ENCODE results near the gene ENTREP3. TPM values are rescaled to one million over a fixed set of nuclear protein-coding genes. Genes with fewer than 3 reads are reported as not detected.

ENTREP3 gene
- total and polyA plus RNA-seq, 8 donors: 6.7 to 14.4 (median 8.7) TPM

- DNase-seq (peak in 2 of 6 donors; percentile 22 to 42), FAIRE-seq (no peak), ATAC-seq (no peak)
- Histone ChIP-seq H3K36me3 (no peaks in the 10 kb centered on the region), H3K4me1 (peaks cover 0 to 6% (median 0%) of the 10 kb centered on the region in 3 donors), H3K4me3 (no peak overlapping the region), H3K27me3 (no peaks in the 10 kb centered on the region), H3K27ac (no peak overlapping the region), H3K9me3 (no peaks in the 10 kb centered on the region)
- whole genome bisulfite sequencing, 2 donors: 87 to 92% methylated on average over 7 of the region's 7 CpGs
- no peak for TF ChIP-seq CTCF (IDR thresholded peaks at IDR 0.05)
- intact Hi-C loops (cut with DNase I): no loop called here
These were observed 53.1 kb downstream of the ENTREP3 start for GRCh38 chr1:155202198-155202597.

DNA sequence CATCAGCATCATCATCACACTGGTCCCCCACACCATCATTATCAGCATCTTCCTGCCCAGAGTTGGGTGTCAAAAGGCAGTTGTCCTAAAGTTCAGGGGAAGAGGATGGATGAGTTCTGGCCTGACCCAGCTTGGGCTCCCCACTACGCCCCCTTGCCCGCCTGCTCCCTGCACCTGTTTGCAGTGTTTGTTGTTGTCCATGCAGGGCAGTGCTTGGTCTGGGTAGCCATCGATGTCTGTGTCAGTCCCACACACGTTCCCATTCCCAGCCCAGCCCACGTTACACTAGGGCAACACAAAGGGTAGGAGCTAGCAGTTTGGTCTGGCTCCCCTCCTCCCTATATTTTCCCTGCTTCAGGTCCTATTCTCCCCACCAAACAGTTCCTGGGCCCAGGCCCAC, 54.4 kb downstream of the ENTREP3 start:
- Histone ChIP-seq H3K4me1 (peaks cover 0 to 5% (median 0%) of the 10 kb centered on the region in 3 donors), H3K36me3 (no peaks in the 10 kb centered on the region), H3K9me3 (no peaks in the 10 kb centered on the region), H3K27me3 (no peaks in the 10 kb centered on the region), H3K4me3 (no peak overlapping the region), H3K27ac (no peak overlapping the region)
- ATAC-seq (no peak), FAIRE-seq (no peak), DNase-seq (peak in 2 of 6 donors; percentile 14 to 20)
- TF ChIP-seq CTCF (IDR thresholded peaks at IDR 0.05): no peak
- WGBS, 2 donors: 87 to 97% methylated on average over 5 of the region's 5 CpGs
- intact Hi-C loops (cut with DNase I): no loop called here

- intact Hi-C loops (cut with DNase I): no loop called here
- Histone ChIP-seq H3K9me3 (no peaks in the 10 kb centered on the region), H3K36me3 (no peaks in the 10 kb centered on the region), H3K4me3 (no peak overlapping the region), H3K27ac (no peak overlapping the region), H3K27me3 (no peaks in the 10 kb centered on the region), H3K4me1 (peaks cover 0 to 5% (median 0%) of the 10 kb centered on the region in 3 donors)
- DNase-seq: no peak
- ATAC-seq: no peak
- 86 to 89% methylated on average over 4 of the region's 4 CpGs for WGBS, 2 donors
- no peak for FAIRE-seq
- TF ChIP-seq CTCF (IDR thresholded peaks at IDR 0.05): no peak
These were observed 55.5 kb downstream of the ENTREP3 start for GRCh38 chr1:155199792-155200191.

- Histone ChIP-seq H3K4me1 (peaks cover 9 to 11% (median 9%) of the 10 kb centered on the region in 3 donors), H3K27ac (no peak overlapping the region), H3K9me3 (no peaks in the 10 kb centered on the region), H3K36me3 (no peaks in the 10 kb centered on the region), H3K27me3 (no peaks in the 10 kb centered on the region), H3K4me3 (no peak overlapping the region)
- WGBS, 2 donors: 94 to 95% methylated on average over 3 of the region's 3 CpGs
- DNase-seq (peak in 2 of 6 donors; percentile 36 to 65), ATAC-seq (no peak), FAIRE-seq (no peak)
- no peak for TF ChIP-seq CTCF (IDR thresholded peaks at IDR 0.05)
- intact Hi-C loops (cut with DNase I): no loop called here
These were observed 56.8 kb downstream of the ENTREP3 start for GRCh38 chr1:155198547-155198906.

GRCh38 chr1:155197901-155198546, 57.3 kb downstream of the ENTREP3 start:
- Histone ChIP-seq H3K36me3 (no peaks in the 10 kb centered on the region), H3K4me1 (peaks cover 9 to 11% (median 9%) of the 10 kb centered on the region in 3 donors), H3K27ac (peak overlapping the region in 2 of 4 donors; percentile 55 to 61), H3K4me3 (no peak overlapping the region), H3K9me3 (no peaks in the 10 kb centered on the region), H3K27me3 (no peaks in the 10 kb centered on the region)
- 87 to 91% methylated on average over 15 of the region's 15 CpGs for whole genome bisulfite sequencing, 2 donors
- ATAC-seq: no peak
- no peak for FAIRE-seq
- intact Hi-C loops (cut with DNase I): no loop called here
- DNase-seq: peak in 2 of 6 donors; percentile 35 to 53
- TF ChIP-seq CTCF (IDR thresholded peaks at IDR 0.05): no peak

Data from pancreas (tissue), 10 donors.